ENCODE measurements around the gene DIS3L2. TPM values are rescaled to one million over a fixed set of nuclear protein-coding genes. Genes with fewer than 3 reads are reported as not detected.
"Not testable (repeated sequence)": the region's sequence is repeated elsewhere in the genome, so short reads cannot be mapped to it uniquely, and the experiment has no call there.

DIS3L2 gene
- total RNA-seq, 1 donor from 2014 or later, result 77.2 TPM

GRCh38 chr2:232332244-232332939, 370.9 kb downstream of the DIS3L2 start:
- not testable (repeated sequence) for DNase-seq (ENCODE audit: low spot score)

- DNase-seq (ENCODE audit: low spot score), result no peak
These were observed 371.4 kb downstream of the DIS3L2 start for GRCh38 chr2:232332940-232333259.

- DNase-seq (ENCODE audit: low spot score), result peak; percentile 67
These were observed 372.0 kb downstream of the DIS3L2 start for GRCh38 chr2:232333361-232334135.

- peak; percentile 39 for DNase-seq (ENCODE audit: low spot score)
These were observed 372.8 kb downstream of the DIS3L2 start for GRCh38 chr2:232334136-232334884.

GRCh38 chr2:232334885-232335205, 373.3 kb downstream of the DIS3L2 start:
- DNase-seq (ENCODE audit: low spot score), result not testable (repeated sequence)

- DNase-seq (ENCODE audit: low spot score), result peak; percentile 29
These were observed 373.8 kb downstream of the DIS3L2 start for GRCh38 chr2:232335206-232335858.

- DNase-seq (ENCODE audit: low spot score), result peak; percentile 28
These were observed 374.3 kb downstream of the DIS3L2 start for GRCh38 chr2:232335859-232336215.

GRCh38 chr2:232336241-232336736, 374.8 kb downstream of the DIS3L2 start:
- DNase-seq (ENCODE audit: low spot score), result peak; percentile 26

GRCh38 chr2:232336981-232337720, 375.6 kb downstream of the DIS3L2 start:
- peak; percentile 34 for DNase-seq (ENCODE audit: low spot score)

- DNase-seq (ENCODE audit: low spot score), result not testable (repeated sequence)
These were observed 376.7 kb downstream of the DIS3L2 start for GRCh38 chr2:232338094-232338758.

- no peak for DNase-seq (ENCODE audit: low spot score)
These were observed 377.2 kb downstream of the DIS3L2 start for GRCh38 chr2:232338759-232339106.

GRCh38 chr2:232339121-232340081, 377.9 kb downstream of the DIS3L2 start:
- DNase-seq (ENCODE audit: low spot score), result no peak

- DNase-seq (ENCODE audit: low spot score), result no peak
These were observed 378.8 kb downstream of the DIS3L2 start for GRCh38 chr2:232340171-232340935.

- no peak for DNase-seq (ENCODE audit: low spot score)
These were observed 379.7 kb downstream of the DIS3L2 start for GRCh38 chr2:232341061-232341738.

- DNase-seq (ENCODE audit: low spot score), result no peak
These were observed 380.2 kb downstream of the DIS3L2 start for GRCh38 chr2:232341739-232342126.

- no peak for DNase-seq (ENCODE audit: low spot score)
These were observed 381.4 kb downstream of the DIS3L2 start for GRCh38 chr2:232342635-232343565.

GRCh38 chr2:232343821-232344220, 382.3 kb downstream of the DIS3L2 start:
- DNase-seq (ENCODE audit: low spot score), result no peak
